K562 (cell line): Measurements from ENCODE around the gene TSEN54. TPM values are rescaled to one million over a fixed set of nuclear protein-coding genes. Genes with fewer than 3 reads are reported as not detected.

Experiments used
- ASH1L ChIP-seq: fragments of 450-650 bp; IDR thresholded peaks from 2 replicates; pipeline ENCODE4 v1.6.1; 2018; ENCODE audit warnings: borderline replicate concordance, mild to moderate bottlenecking, low read depth; ENCODE audit not compliant: partially characterized antibody
- BCOR ChIP-seq: fragments of 450-650 bp; IDR thresholded peaks from 2 replicates; pipeline ENCODE4 v1.6.1; 2016
- CBX1 ChIP-seq: sonication (generic); IDR thresholded peaks from 2 replicates; pipeline ENCODE4 v1.6.1; 2016; ENCODE audit warnings: antibody characterized with exemption, low read depth, mild to moderate bottlenecking
- CC2D1A ChIP-seq: fragments of 450-650 bp; IDR thresholded peaks from 2 replicates; pipeline ENCODE4 v1.6.1; 2017; ENCODE audit warnings: mild to moderate bottlenecking
- CREM ChIP-seq: IDR thresholded peaks from 2 replicates; pipeline ENCODE4 v1.6.1; 2014; ENCODE audit warnings: antibody characterized with exemption, low read depth
- ESRRA ChIP-seq: fragments of 450-650 bp; IDR thresholded peaks from 2 replicates; pipeline ENCODE4 v1.6.1; 2014; ENCODE audit warnings: low read depth, mild to moderate bottlenecking, moderate library complexity, borderline replicate concordance
- ETV1 ChIP-seq: fragments of 450-650 bp; conservative IDR thresholded peaks from 2 replicates; pipeline ENCODE4 v1.6.1; 2016; ENCODE audit warnings: missing genetic modification characterization, control low read depth, low read depth, missing compliant biosample characterization
- KLF10 ChIP-seq: fragments of 250-450 bp; sonication (Bioruptor Pico); IDR thresholded peaks from 2 replicates; pipeline ENCODE4 v1.6.1; 2021; ENCODE audit warnings: matching md5 sums
- PBX2 ChIP-seq, 2 experiments: IDR thresholded peaks in 1 of 2; conservative IDR thresholded peaks in 1 of 2; 2 replicates each; pipeline ENCODE4 v1.6.1; 2016; ENCODE audit warnings: low read depth in 2 of 2, mild to moderate bottlenecking in 1 of 2, missing compliant biosample characterization in 1 of 2, missing genetic modification characterization in 1 of 2, moderate library complexity in 1 of 2
- RNF2 ChIP-seq: sonication (generic); IDR thresholded peaks from 2 replicates; pipeline ENCODE4 v1.6.1; 2016
- TSC22D4 ChIP-seq: fragments of 450-650 bp; IDR thresholded peaks from 2 replicates; pipeline ENCODE4 v1.6.1; 2016; ENCODE audit warnings: missing genetic modification characterization, missing biosample characterization, control low read depth
- ZFP36 ChIP-seq: fragments of 150-350 bp; IDR thresholded peaks from 2 replicates; pipeline ENCODE4 v1.6.1; 2018; ENCODE audit warnings: low read length, low read depth; ENCODE audit not compliant: partially characterized antibody
- ZNF398 ChIP-seq: fragments of 250-450 bp; sonication (Bioruptor Pico); IDR thresholded peaks from 2 replicates; pipeline ENCODE4 v1.8.0; 2021; ENCODE audit warnings: moderate library complexity, mild to moderate bottlenecking, inconsistent platforms
- ZNF436 ChIP-seq: fragments of 250-450, 450-650 bp; sonication (Bioruptor Pico); formaldehyde crosslinking; IDR thresholded peaks from 2 replicates; pipeline ENCODE4 v1.7.0; 2020; ENCODE audit warnings: mild to moderate bottlenecking
- ZNF696 ChIP-seq: fragments of 250-450 bp; sonication (Bioruptor Pico); conservative IDR thresholded peaks from 2 replicates; pipeline ENCODE4 v1.4.0; 2020; ENCODE audit warnings: mild to moderate bottlenecking, moderate library complexity
- polyA plus RNA-seq, 8 experiments: library from polyadenylated mRNA; depleted of rRNA in 4 of 8; stranded (reverse) in 5 of 8; unstranded in 3 of 8; fragments of >200 nt; fragmentation: Nextera tagmentation in 2 of 8; fragmentation: Illumina TruSeq in 1 of 8; extraction: Ambion mirVana in 2 of 8; extraction: Trizol in 1 of 8; gene quantifications; 2 replicates each; pipeline versions ENCODE4 v1.2.1 to v1.2.3, GENCODE V29; 2011 to 2014; ENCODE audit warnings: inconsistent platforms in 1 of 8, missing spikeins in 1 of 8
- total RNA-seq, 7 experiments: library from RNA; depleted of rRNA in 6 of 7; stranded (reverse); fragments of >200 nt in 6 of 7; fragmentation: Illumina TruSeq in 2 of 7; extraction: Trizol in 2 of 7; gene quantifications; 2 replicates each; pipeline versions ENCODE4 v1.2.1 to v1.2.3, GENCODE V29; 2011 to 2021; ENCODE audit warnings: low replicate concordance in 1 of 7
- TF ChIP-seq, protein P1 (sequence below): fragments of 250-450 bp; sonication (Bioruptor Pico); IDR thresholded peaks from 2 replicates; pipeline ENCODE4 v1.8.0; 2022; ENCODE audit warnings: inconsistent platforms
- TF ChIP-seq, protein P2 (sequence below), 3 experiments: fragments of 200-800 bp in 1 of 3; fragments of 250-450 bp in 1 of 3; fragments of 450-650 bp in 1 of 3; sonication (Bioruptor Pico) in 1 of 3; sonication (Bioruptor generic) in 1 of 3; formaldehyde crosslinking in 1 of 3; IDR thresholded peaks; 2 replicates each; pipeline versions ENCODE4 v1.6.1 to v1.8.0; 2016 to 2022; ENCODE audit warnings: mild to moderate bottlenecking in 2 of 3, missing genetic modification characterization in 2 of 3, missing compliant biosample characterization in 1 of 3, moderate library complexity in 1 of 3

The TSEN54 gene
- total and polyA plus RNA-seq, 9 of the 15 experiments (the other 6 are each of a cell fraction or from before 2014, with no cell fraction given) = 5.9 to 64.3 (median 48.9) TPM

DNA sequence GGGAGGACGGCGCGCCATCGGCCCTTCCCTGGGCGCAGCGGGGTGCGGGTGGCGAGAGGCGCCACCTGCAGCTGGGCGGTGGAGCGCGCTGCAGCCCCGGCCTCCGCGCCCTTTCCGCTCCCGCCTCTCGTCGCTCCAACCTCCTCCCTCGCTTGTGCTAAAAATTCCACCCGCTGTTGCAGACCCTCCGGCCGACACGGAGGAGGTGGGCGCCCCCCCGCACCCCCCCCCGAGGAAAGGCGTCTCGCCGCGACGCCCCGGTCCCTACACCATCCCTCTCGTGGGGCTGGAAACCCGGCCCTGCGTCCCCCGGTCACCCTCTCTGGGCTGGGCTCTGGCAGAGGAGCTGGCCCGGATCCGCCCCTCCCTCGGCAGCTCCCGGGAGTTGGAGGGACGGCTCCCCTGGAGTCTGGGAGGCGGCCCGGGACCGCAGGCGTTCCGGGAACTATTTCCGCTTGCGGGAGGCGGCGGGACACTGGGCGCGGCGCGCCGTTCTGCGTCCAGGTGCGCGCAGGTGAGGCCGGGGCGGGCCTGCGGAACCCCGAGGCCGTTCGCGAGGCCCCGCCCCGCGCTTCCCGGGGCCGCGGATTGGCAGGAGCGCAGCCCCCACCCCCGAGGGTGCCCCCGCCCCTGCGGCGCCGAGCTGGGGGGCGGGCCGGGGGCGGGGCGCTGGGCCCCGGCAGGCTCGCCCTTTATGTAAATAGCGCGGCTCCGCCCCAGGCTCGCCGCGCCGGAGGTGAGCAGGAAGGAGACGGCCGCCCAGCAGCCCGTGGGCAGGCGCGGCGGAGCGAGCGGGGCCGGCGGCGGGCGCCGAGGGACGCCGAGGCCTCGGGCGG is 8.9 kb downstream of the TSEN54 start, which contains the start of gene LLGL2 (continued):
- TF ChIP-seq CBX1 = peak; percentile 31; the same call in 1 of the 2 replicates
- TF ChIP-seq TSC22D4 (tag) = no peak
- TF ChIP-seq ZNF398 = no peak
- peak; percentile 35; the same call in 1 of the 2 replicates for TF ChIP-seq RNF2
- no peak for TF ChIP-seq KLF10 (CRISPR knock-in tag)
- TF ChIP-seq ESRRA = peak; percentile 92
- no peak for TF ChIP-seq ZNF436 (CRISPR knock-in tag)
- no peak for TF ChIP-seq PBX2 (CRISPR knock-in tag; IDR thresholded peaks at IDR 0.05; ENCODE audit: low read depth)
- no peak for TF ChIP-seq PBX2 (tag; conservative IDR thresholded peaks at IDR 0.05; ENCODE audit: low read depth)
- TF ChIP-seq ZFP36 = peak; percentile 34
- TF ChIP-seq ETV1 (tag) = peak; percentile 40; the same call in 1 of the 2 replicates
- peak; percentile 82 for TF ChIP-seq BCOR
- TF ChIP-seq ASH1L = no peak
- TF ChIP-seq, protein P1, sequence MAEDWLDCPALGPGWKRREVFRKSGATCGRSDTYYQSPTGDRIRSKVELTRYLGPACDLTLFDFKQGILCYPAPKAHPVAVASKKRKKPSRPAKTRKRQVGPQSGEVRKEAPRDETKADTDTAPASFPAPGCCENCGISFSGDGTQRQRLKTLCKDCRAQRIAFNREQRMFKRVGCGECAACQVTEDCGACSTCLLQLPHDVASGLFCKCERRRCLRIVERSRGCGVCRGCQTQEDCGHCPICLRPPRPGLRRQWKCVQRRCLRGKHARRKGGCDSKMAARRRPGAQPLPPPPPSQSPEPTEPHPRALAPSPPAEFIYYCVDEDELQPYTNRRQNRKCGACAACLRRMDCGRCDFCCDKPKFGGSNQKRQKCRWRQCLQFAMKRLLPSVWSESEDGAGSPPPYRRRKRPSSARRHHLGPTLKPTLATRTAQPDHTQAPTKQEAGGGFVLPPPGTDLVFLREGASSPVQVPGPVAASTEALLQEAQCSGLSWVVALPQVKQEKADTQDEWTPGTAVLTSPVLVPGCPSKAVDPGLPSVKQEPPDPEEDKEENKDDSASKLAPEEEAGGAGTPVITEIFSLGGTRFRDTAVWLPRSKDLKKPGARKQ (CRISPR knock-in tag) = no peak
- TF ChIP-seq ZNF696 = no peak
- peak; percentile 66; the same call in 1 of the 2 replicates for TF ChIP-seq CREM
- TF ChIP-seq, protein P2, sequence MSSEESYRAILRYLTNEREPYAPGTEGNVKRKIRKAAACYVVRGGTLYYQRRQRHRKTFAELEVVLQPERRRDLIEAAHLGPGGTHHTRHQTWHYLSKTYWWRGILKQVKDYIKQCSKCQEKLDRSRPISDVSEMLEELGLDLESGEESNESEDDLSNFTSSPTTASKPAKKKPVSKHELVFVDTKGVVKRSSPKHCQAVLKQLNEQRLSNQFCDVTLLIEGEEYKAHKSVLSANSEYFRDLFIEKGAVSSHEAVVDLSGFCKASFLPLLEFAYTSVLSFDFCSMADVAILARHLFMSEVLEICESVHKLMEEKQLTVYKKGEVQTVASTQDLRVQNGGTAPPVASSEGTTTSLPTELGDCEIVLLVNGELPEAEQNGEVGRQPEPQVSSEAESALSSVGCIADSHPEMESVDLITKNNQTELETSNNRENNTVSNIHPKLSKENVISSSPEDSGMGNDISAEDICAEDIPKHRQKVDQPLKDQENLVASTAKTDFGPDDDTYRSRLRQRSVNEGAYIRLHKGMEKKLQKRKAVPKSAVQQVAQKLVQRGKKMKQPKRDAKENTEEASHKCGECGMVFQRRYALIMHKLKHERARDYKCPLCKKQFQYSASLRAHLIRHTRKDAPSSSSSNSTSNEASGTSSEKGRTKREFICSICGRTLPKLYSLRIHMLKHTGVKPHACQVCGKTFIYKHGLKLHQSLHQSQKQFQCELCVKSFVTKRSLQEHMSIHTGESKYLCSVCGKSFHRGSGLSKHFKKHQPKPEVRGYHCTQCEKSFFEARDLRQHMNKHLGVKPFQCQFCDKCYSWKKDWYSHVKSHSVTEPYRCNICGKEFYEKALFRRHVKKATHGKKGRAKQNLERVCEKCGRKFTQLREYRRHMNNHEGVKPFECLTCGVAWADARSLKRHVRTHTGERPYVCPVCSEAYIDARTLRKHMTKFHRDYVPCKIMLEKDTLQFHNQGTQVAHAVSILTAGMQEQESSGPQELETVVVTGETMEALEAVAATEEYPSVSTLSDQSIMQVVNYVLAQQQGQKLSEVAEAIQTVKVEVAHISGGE (CRISPR knock-in tag; IDR thresholded peaks at IDR 0.05) = peak in 2 of 3 experiments; percentile 37 to 55; a peak in 1 of 6 replicates
- TF ChIP-seq CC2D1A = no peak
